ENCODE measurements around the gene ALDH8A1. TPM values are rescaled to one million over a fixed set of nuclear protein-coding genes. Genes with fewer than 3 reads are reported as not detected.

ALDH8A1 gene, protein sequence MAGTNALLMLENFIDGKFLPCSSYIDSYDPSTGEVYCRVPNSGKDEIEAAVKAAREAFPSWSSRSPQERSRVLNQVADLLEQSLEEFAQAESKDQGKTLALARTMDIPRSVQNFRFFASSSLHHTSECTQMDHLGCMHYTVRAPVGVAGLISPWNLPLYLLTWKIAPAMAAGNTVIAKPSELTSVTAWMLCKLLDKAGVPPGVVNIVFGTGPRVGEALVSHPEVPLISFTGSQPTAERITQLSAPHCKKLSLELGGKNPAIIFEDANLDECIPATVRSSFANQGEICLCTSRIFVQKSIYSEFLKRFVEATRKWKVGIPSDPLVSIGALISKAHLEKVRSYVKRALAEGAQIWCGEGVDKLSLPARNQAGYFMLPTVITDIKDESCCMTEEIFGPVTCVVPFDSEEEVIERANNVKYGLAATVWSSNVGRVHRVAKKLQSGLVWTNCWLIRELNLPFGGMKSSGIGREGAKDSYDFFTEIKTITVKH
- total RNA-seq, result 0.51 TPM in 1 of 2 replicates, not detected in the other

GRCh38 chr6:134949927-134950326, at the start of gene ALDH8A1:
Gene ALDH8A1, minus strand, starts transcription at chr6:134950101. Its CDS starts 48 bp downstream, at chr6:134950053.

Other genes starting within 250 kb of the ALDH8A1 start
- 26.1 and 48.1 TPM in 2 replicates for gene HBS1L, start 104.7 kb upstream of the ALDH8A1 start, total RNA-seq
- 0.38 and 1.5 TPM in 2 replicates for gene MYB, start 231.2 kb upstream of the ALDH8A1 start, total RNA-seq